GM19463 (cell line): ENCODE measurements around the gene CDK15.

Experiments
- ATAC-seq: cut with Tn5 transposase; IDR thresholded peaks from one replicate; pipeline ENCODE4 v1.9.1; 2021; ENCODE audit warnings: mild to moderate bottlenecking, moderate library complexity; ENCODE audit not compliant: unreplicated experiment

The CDK15 gene

DNA sequence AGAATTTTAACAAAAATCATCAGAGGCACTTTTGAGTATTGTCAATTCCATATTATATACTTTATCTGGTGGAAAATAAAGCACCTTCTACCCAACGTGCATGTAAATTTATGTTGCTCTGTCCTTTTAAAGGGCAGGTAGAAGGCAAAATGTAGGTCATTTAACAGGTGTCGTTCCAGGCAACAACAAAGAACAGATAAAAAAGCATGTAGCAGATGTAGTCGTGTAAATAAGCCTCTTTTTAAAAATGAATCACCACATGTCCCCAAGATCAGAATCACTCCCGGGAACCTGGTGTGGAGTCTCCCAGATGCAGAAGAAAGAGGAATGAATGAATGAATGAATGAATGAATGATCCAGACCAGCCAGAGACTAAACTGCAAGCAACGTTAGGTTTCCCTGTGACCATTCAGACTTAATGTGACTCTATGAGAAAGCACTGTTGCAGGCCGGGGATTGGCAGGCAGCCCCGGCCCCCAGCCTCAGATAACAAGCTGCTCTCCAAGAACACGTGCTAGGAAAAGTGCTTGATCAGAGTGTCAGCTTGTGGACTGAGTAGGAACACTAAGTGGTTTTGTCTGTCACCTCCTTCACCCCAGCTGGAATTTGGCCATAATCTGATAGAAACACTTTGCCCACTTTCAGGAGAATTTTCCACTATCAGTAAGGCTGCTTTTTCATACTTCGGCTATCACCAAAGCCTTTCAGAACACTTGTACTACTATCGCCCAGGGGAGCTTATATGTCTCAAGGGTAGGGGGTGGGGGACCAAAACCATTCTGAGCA is 100.6 kb downstream of the CDK15 start:
- no peak for ATAC-seq

DNA sequence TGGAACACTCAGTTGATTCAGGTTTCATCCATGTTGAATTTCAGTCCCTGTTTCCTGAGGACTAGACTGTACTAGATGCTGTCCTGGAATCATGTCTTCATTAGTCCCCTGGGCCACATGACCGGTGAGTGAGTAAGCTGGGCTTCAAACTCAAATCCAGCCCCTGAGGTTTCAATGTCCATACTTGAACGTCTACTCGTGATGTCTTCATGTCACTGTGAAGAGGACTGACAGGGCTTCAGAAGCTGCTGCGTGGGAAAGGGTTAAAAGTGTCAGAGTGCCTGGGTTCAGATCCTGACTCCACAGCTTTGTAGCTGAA is 101.2 kb downstream of the CDK15 start:
- no peak for ATAC-seq

DNA sequence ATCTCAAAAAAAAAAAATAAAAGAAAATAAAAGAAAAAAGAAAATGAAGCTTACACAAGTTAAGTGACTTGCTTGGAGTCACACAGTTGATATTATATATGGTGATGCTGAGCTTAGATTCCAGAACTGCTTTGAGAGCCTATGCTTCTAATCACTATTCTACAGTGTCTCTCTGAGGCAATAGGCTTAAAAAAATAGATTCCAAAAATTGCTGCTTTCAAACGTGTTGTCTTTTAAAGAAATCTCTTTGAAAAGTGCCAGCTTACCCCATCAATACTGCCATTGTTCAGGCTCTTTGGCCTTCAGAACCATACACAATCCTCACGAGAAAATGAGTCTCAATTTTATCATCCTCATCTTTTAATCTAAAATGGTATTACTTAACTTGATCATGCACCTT is 102.6 kb downstream of the CDK15 start:
- no peak for ATAC-seq

DNA sequence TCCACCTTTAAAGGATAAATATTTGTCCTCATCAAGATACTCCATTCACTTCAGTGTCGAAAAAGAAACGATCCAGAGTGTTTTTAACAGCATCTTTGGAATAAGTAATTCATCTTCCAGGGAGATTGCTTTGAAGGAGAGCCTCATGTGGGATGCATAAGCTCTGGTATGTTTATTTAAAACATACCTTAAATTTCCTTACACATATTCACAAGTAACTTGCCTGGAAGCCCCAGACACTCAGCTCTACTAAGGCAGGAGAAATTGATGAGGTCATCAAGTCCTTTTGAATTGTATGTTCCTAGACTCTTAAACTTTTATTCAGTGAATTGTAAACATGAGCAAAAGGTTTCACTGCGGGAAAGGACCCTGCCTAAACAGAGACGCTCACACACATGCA is 103.0 kb downstream of the CDK15 start:
- ATAC-seq: no peak

DNA sequence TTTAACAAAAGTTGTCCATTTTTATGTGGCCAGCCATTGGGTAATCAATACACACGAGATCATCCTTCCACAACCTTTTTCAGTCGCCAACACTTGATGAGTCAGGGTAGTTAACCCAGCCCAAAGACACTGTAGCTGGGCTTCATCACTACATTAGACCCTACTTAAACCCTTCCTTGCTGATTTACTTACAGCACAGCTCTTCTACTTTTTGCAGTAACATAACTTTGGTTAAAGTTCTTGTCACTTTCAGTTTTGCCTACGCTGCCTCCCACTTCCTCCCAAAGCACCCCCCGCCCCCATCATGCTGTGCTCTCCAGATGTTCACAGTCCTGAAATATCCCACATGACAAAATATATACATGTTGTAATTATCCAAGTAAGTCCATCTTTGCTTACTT is 103.6 kb downstream of the CDK15 start:
- peak; percentile 70 for ATAC-seq

DNA sequence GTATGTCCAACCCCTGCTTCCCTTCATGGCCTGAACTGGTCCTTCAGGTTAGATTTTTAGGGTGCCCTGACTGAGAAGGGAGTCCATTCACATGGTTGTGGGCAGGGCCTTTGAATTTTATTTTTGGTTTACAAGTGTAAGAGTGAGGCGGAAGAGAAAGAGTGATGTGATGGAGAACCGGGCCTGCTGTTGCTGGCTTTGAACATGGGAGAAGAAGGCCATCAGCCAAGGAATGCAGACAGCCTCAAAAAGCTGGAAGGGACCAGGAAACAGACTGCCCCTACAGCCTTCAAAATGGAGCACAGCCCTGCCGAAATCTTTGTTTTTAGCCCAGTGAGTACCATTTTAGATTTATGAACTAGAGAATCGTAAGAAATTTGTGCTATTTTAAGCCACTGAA is 105.0 kb downstream of the CDK15 start:
- no peak for ATAC-seq

DNA sequence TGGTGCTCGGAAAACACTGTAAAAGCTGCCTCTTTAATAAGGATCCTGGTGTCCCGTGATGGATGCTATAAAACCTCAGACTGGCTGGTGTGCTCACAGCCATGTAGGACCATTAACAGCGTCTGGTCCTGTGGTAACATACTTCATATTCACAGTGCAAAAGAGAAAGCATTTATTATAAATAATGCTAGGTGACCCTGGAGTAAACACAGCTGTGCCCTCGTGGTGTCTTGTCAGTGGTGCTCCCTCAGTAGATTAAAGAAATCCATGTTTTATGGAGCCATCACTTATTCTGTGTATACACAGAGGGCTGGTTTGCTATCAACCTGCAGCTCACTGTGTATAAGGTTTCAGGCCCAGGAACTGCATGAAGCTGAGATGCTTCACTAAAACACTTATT is 106.9 kb downstream of the CDK15 start:
- no peak for ATAC-seq

DNA sequence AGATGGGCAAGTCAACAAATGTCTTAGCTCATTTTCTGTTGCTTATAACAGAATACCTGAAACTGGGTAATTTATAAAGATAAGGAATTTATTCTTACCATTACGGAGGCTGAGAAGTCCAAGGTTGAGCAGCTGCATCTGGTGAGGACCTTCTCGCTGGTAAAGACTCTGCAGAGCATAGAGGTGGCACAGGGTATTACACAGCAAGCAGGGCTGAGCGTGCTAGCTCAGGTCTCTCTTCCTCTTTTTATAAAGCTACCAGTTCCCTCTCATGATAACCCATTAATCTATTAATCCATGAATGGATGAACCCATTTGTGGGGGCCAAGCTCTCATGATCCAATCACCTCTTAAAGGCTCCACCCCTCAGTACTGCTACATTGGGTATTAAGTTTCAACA is 109.1 kb downstream of the CDK15 start:
- ATAC-seq: peak; percentile 77

DNA sequence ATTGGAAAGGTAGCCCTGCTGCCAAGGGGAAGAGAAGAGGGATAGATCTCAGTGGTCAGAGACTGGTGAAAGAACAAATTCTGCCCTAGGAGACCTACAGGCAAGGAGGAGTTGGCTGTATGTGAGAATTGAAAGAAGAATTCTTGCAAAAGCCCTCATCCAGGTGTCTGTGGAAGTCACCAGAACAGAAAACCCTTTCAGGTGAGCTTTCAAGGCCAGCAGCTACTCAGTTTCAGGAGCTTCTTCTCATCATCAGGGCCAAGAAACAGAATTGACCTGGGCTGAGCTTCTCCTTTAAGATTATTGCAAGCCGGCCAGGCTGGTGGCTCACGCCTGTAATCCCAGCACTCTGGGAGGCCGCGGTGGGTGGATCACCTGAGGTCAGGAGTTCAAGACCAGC is 110.2 kb downstream of the CDK15 start:
- ATAC-seq: no peak

DNA sequence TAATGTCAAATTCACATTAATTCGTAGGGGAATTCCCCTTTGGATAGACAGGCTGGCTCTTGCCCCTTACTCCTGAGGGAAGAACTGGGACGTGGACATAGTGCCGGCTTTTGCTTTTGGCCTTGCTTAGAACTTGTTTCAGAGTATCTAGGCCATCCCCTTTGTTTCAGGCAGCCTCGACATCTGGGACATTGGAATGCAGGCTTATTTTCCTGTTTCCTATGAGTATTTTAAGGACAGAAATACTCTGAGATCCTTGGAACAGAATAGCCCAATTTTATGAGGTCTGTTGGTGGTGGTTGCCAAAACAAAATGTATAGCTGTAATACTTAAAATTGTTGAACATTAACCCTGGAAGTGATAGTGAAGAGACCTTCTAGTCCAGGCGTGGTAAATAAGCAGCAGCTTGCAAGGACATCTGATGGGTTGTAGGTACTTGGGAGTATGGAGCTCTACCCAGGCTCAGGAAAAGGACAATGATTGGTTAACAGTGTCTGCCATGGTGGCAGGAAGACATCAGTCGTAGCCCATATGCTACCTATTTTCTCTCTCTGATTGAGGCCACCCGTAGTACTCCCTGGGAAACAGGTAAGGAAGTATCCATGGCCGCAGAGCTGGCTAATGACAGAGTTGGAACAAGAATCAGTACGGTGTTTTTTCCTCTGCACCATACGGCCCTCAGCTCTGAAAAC is 112.4 kb downstream of the CDK15 start:
- no peak for ATAC-seq

DNA sequence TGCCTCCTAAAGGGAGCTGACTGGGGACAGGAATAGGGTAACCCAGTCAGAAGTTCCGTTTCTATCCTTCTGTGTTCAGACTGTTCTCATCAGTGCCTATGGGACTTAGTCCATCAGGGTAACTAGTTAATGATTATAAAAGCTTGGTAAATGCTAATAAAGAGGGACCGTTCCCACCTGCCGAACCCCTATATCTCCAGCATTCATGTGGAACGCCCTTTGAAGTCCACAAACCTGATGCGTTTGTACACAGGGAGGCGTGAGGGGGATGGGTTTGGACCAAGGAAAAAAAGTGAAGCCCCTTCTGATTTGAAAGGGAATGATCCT is 112.9 kb downstream of the CDK15 start:
- no peak for ATAC-seq

DNA sequence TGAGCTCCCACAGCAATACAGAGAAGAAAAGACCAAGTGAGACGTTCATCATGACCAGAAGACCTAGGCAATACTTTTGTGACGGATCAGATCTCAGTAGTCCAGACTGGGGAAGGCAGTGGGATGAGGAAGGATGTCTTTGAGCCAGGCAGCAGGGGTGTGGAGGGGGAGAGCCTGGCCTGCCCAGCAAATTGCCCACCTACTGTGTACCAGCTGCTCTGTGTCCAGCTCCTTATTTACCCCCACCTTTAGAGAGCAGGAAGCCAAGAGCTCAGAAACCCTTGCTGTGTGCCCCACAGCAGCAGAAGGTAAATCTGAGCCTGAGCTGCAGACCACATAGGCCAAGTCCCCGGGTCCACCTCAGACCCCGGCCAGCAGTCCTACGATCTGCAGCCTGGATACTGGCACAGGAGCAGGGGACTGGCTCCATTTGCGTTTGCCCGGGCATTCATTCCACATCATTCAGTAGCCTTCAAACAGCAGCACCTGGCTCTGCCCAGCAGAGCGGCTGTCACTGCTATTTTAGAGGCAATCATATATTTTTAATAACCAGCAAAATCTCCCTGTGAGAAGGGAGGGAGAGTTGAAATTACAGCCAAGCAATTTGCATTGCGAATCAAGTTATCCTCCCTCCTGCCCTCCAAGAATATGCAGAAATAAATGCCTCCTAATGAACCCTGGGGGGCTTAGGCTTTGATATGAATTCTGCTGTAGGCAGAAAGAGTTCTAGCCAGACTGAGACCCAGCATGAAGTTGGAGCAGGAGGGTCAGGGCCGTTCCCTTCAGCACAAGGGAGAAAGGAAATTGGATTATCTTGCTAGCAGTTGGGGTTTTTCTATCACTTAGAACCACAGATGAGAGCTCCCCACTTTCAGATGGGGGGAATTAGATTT is 117.3 kb downstream of the CDK15 start:
- ATAC-seq: no peak

DNA sequence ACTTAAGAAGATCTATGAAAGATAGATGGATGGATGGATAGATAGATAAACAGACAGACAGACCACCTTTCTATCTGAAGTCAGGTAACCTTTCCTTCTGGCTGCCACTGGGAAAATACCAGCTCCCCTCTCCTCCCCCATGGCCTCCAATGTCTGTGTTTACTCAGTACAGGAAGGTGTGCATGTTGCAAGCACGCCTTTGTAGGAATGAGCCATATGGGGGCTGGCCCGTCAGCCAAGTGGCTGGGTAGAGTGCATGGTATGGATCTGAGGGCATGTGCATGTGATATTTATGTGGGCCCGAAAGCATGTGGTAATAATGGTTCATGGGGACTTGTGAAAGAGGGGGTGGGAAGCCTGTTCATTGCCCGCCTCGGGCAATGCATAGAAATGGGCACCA is 118.1 kb downstream of the CDK15 start:
- ATAC-seq: no peak

DNA sequence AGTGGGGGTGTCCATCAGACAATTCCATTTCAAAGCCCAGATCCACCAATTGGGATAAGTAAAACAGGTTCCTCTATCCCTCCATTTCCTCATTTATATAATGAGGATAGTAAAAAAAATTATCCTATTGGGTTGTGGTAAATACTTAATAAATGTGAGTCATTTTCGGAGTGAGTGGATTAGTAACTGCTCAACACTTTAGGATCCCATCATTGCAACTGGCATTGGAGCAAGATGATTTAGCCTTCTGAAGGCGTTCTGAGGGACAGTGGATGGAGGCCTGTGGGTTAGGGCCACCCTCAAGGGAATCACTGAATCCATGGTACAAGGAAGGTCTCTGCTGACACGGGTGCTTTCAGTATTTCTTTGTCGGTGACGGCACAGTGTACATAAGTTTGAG is 118.7 kb downstream of the CDK15 start:
- ATAC-seq: no peak

DNA sequence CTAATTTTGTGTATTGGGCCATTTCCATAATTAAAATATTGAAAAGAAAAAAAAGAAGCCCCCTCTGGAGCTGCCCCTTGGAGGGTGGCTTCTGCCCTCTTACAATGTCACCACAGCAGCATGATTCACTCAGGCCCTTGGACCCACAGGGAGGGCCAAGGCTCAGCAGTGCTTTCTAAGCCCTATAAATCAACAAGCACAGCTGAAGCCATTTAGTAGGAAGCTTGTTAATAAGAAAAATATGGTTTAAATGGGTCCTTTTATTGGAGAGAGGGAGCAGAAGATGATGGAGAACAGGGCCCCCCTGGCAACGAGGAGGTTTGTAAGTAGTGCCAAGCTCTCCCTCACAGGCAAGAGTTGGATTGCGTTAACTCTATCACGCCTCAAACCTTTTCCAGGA is 119.7 kb downstream of the CDK15 start:
- no peak for ATAC-seq

DNA sequence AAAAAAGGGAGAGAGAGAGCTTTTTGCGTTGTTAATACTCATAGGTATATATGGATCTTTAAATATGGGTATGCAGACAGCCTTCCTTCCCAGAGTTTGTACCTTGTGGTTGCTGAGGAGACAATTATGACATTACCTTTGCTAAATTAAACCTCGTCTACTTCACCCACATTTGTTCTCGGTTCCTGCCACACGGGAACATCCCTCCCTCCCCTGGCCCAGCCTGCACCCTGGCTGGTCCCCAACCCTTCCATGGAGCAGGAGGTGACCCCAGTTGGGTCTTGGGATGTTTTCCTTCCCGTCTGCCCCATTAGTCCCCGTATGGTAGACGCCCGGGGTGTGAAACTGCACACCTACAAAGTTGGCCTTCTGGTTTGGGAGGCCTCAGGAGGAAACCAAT is 122.0 kb downstream of the CDK15 start:
- ATAC-seq: no peak

DNA sequence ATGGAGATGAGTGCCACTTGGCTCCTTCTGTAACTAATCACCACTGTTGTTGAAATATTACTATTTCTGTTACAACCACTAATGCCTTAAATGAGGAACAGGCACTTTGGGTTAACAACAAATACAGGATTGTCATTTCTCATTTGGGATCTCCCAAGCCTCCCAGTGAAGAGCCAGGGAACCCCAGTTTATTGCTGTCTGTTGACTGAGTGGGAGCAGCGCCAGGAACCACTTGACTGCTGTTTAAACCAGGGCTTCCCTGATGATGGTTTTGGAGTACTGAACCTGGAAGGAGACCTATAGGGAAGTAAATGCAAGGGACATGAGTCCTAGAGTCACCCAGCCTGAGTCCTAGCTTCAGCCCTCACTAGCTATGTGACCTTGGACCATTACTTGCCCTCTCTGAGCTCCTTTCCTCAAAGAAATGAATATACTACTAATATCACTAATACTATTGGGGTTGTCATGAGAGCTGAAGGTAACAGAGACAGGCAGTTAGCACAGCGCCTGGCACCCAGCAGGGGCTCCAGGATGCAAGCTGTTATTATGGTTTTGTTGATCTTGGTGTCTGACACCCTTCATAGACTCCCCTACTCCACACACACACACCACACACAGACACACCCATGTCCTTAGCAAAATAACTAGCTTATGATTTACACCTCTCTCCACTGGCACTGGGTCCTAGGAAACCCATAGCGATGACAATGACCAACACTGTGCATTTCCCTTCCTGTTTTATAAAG is 123.1 kb downstream of the CDK15 start:
- no peak for ATAC-seq

DNA sequence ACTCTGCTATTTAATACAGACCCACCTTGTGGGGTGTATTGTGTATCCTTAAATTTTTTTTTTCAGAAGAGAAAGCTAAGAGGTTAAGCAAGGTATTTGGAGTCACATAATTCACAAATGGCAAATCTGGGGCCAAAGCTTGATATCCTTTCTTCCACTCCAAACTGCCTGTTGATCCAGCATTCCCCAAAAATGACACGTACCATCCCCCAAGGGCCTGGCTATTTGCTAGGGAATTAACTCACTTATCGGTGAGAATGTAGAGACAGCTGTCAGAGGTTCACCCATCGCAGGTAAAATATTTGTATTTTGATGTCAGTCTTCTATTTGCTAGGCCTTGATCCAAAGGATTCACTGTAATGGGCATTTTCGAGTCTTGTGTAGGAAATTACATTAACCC is 123.7 kb downstream of the CDK15 start:
- ATAC-seq: no peak

DNA sequence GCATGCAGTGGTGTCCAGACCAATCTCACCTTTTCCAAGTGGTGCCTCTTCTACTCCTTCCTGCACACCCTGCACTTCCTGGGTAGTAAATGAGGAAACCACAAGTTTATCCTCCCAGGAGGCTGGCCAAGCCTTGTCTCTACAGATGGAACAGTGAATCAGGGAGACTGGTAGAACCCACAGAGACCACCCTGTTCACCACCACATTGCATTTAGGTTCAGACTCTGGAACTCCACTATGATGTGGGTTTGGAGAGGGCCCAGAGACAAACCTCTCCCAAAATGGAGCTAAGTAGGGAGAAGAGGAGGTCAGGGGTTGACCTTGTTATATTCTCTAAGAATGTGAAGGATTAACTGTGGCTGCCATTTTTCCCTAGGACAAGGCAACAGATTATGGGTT is 124.5 kb downstream of the CDK15 start:
- no peak for ATAC-seq

DNA sequence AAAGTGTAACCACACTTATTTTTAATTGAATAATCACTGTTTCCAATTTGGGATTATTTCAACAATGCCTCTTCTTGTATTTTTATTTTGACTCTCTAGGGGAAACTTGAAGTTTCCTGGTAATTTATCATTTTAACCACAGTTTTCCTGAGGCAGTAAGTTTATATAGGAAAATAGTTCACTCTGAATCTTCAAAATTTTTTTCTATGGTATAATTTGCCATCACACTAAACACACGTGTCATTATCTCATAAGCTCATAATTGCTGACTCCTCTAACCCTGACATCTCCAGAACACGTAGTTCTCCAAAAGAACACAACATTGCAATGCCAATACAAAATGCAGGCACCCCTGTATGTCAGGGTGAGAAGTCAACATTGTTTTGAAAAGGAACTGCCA is 125.1 kb downstream of the CDK15 start:
- no peak for ATAC-seq

DNA sequence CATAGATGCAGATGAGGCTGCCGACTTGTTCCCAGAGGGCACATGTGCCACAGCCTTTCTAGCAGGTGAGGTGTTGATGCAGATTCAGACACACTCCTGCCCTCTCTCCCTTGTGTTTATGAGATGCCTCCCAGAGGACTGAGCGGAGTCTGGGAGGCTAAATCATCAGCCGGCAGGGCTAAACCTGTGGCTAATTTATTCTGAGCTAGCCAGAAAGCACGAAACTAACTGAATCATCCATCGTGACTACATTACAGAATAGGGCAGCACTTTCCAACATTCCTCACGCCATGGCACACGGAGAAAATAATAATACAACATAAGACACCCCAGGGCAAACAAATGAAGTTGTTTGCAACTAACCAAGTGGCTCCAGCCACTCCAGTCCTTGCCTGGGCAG is 125.6 kb downstream of the CDK15 start:
- no peak for ATAC-seq
